WTC11 (cell line): ENCODE data around the gene CAMKMT. TPM values are rescaled to one million over a fixed set of nuclear protein-coding genes. Genes with fewer than 3 reads are reported as not detected.

ENCODE experiments used
- ATAC-seq: fragments of 200-7000 bp; cut with Tn5 transposase; 2 replicates; pipeline ENCODE4 v1.10.0; 2021; ENCODE audit warnings: mild to moderate bottlenecking, moderate library complexity
- CTCF ChIA-PET: fragments of 300-600 bp; sonication (Branson Sonifier 250); formaldehyde crosslinking; loops from one replicate; lab custom pipeline; 2021; ENCODE audit warnings: antibody characterized with exemption; lab: Charles Lee
- POLR2A ChIA-PET: fragments of 350-600 bp; sonication (Branson Sonifier 250); formaldehyde crosslinking; loops from one replicate; lab custom pipeline; 2021; ENCODE audit warnings: antibody characterized with exemption; lab: Charles Lee
- DNase-seq: peaks from one replicate; pipeline ENCODE4 v3.0.0; 2021; ENCODE audit warnings: low spot score
- H3K27ac Mint-ChIP-seq: 2 replicates; pipeline ENCODE4 v1.8.0; 2021; ENCODE audit warnings: mixed read lengths
- H3K27me3 Mint-ChIP-seq: 2 replicates; pipeline ENCODE4 v1.8.0; 2021; ENCODE audit warnings: low read depth, mild to moderate bottlenecking, moderate library complexity, mixed read lengths
- H3K36me3 Mint-ChIP-seq: 2 replicates; pipeline ENCODE4 v1.8.0; 2021; ENCODE audit warnings: mixed read lengths
- H3K4me1 Mint-ChIP-seq: 2 replicates; pipeline ENCODE4 v1.8.0; 2022; ENCODE audit warnings: mixed read lengths
- H3K4me3 Mint-ChIP-seq: 2 replicates; pipeline ENCODE4 v1.8.0; 2021; ENCODE audit warnings: mild to moderate bottlenecking, moderate library complexity, mixed read lengths
- H3K9me3 Mint-ChIP-seq: 2 replicates; pipeline ENCODE4 v1.8.0; 2021; ENCODE audit warnings: mixed read lengths
- AR ChIP-seq: fragments of 250-450 bp; sonication (Bioruptor Pico); IDR thresholded peaks from 2 replicates; pipeline ENCODE4 v1.9.0; 2021; ENCODE audit warnings: mild to moderate bottlenecking
- CREB1 ChIP-seq: sonication (generic); formaldehyde crosslinking; IDR thresholded peaks from 2 replicates; pipeline ENCODE4 v1.8.0; 2023; ENCODE audit warnings: mild to moderate bottlenecking, missing genetic modification reagents
- CTCF ChIP-seq: fragments of 200-600 bp; IDR thresholded peaks from 2 replicates; pipeline ENCODE4 v1.8.0; 2022; ENCODE audit warnings: antibody characterized with exemption
- E2F4 ChIP-seq: sonication (generic); formaldehyde crosslinking; IDR thresholded peaks from 2 replicates; pipeline ENCODE4 v1.8.1; 2022; ENCODE audit warnings: low read depth, mild to moderate bottlenecking, moderate library complexity, missing genetic modification reagents, borderline replicate concordance
- ESRRA ChIP-seq: sonication (generic); formaldehyde crosslinking; IDR thresholded peaks from 2 replicates; pipeline ENCODE4 v1.8.1; 2022; ENCODE audit warnings: mild to moderate bottlenecking, missing genetic modification reagents, borderline replicate concordance
- ETV6 ChIP-seq: sonication (generic); formaldehyde crosslinking; IDR thresholded peaks from 2 replicates; pipeline ENCODE4 v1.8.1; 2022; ENCODE audit warnings: mild to moderate bottlenecking, missing genetic modification reagents
- FOXJ3 ChIP-seq: sonication (generic); formaldehyde crosslinking; IDR thresholded peaks from 2 replicates; pipeline ENCODE4 v1.9.0; 2021; ENCODE audit warnings: missing genetic modification reagents, mild to moderate bottlenecking, borderline replicate concordance
- GTF2I ChIP-seq: fragments of 250-450 bp; sonication (Bioruptor Pico); conservative IDR thresholded peaks from 2 replicates; pipeline ENCODE4 v1.4.0; 2021; ENCODE audit warnings: mild to moderate bottlenecking
- HMGA2 ChIP-seq: fragments of 250-450 bp; sonication (Bioruptor Pico); IDR thresholded peaks from 2 replicates; pipeline ENCODE4 v1.4.0; 2021; ENCODE audit warnings: mild to moderate bottlenecking, moderate library complexity
- IRF2 ChIP-seq: sonication (generic); formaldehyde crosslinking; IDR thresholded peaks from 2 replicates; pipeline ENCODE4 v1.8.0; 2022; ENCODE audit warnings: low read depth, missing genetic modification reagents, borderline replicate concordance
- MAX ChIP-seq: sonication (generic); formaldehyde crosslinking; IDR thresholded peaks from 2 replicates; pipeline ENCODE4 v1.8.0; 2022; ENCODE audit warnings: mild to moderate bottlenecking, missing genetic modification reagents
- MLX ChIP-seq: sonication (generic); formaldehyde crosslinking; IDR thresholded peaks from 2 replicates; pipeline ENCODE4 v1.8.1; 2023; ENCODE audit warnings: mild to moderate bottlenecking, missing genetic modification reagents, moderate library complexity
- PRDM15 ChIP-seq: sonication (generic); formaldehyde crosslinking; IDR thresholded peaks from 2 replicates; pipeline ENCODE4 v1.8.0; 2022; ENCODE audit warnings: missing genetic modification reagents
- PRRX2 ChIP-seq: fragments of 250-450 bp; sonication (Bioruptor Pico); IDR thresholded peaks from 2 replicates; pipeline ENCODE4 v1.8.0; 2021; ENCODE audit warnings: mild to moderate bottlenecking
- RELA ChIP-seq: sonication (generic); formaldehyde crosslinking; IDR thresholded peaks from 2 replicates; pipeline ENCODE4 v1.8.1; 2022; ENCODE audit warnings: missing genetic modification reagents, mild to moderate bottlenecking, borderline replicate concordance
- RORB ChIP-seq: fragments of 250-450 bp; sonication (Bioruptor Pico); IDR thresholded peaks from 2 replicates; pipeline ENCODE4 v1.9.0; 2021; ENCODE audit warnings: mild to moderate bottlenecking
- SMAD4 ChIP-seq: sonication (generic); formaldehyde crosslinking; IDR thresholded peaks from 2 replicates; pipeline ENCODE4 v1.8.0; 2022; ENCODE audit warnings: mild to moderate bottlenecking, missing genetic modification reagents
- SOX15 ChIP-seq: fragments of 250-450 bp; sonication (Bioruptor Pico); IDR thresholded peaks from 2 replicates; pipeline ENCODE4 v1.9.0; 2021; ENCODE audit warnings: mild to moderate bottlenecking
- USF2 ChIP-seq: sonication (generic); formaldehyde crosslinking; IDR thresholded peaks from 2 replicates; pipeline ENCODE4 v1.8.1; 2023; ENCODE audit warnings: mild to moderate bottlenecking, missing genetic modification reagents, moderate library complexity
- ZNF671 ChIP-seq: fragments of 250-450 bp; sonication (Bioruptor Pico); IDR thresholded peaks from 2 replicates; pipeline ENCODE4 v1.8.0; 2021; ENCODE audit warnings: mild to moderate bottlenecking
- total RNA-seq: library from RNA; stranded (reverse); gene quantifications from 3 replicates; pipeline ENCODE4 v1.2.3, GENCODE V29; 2021

The CAMKMT gene
- total RNA-seq, 1 experiment from 2014 or later, result 20.6 TPM

- no peak for TF ChIP-seq USF2
Observed at GRCh38 chr2:44320832-44321231, 40.9 kb upstream of the CAMKMT start (continued).

- ATAC-seq (no peak), DNase-seq (no peak)
- ChIA-PET CTCF (interaction anchor here (1.2 kb wide), 1 partner anchor 444 kb away, joined by 3 read pairs; no protein-coding TSS in a partner anchor), POLR2A (no interaction called here)
- Mint-ChIP-seq H3K4me3 (no peak overlapping the region), H3K9me3 (no peaks in the 10 kb centered on the region), H3K4me1 (no peaks in the 10 kb centered on the region), H3K36me3 (peaks cover 33% of the 10 kb centered on the region), H3K27me3 (no peaks in the 10 kb centered on the region), H3K27ac (no peak overlapping the region)
- no peak for TF ChIP-seq IRF2 (CRISPR knock-in tag)
- TF ChIP-seq ZNF671 (CRISPR knock-in tag), result no peak
- no peak for TF ChIP-seq CTCF
- no peak for TF ChIP-seq MLX (CRISPR knock-in tag)
- TF ChIP-seq ETV6 (CRISPR knock-in tag), result no peak
- no peak for TF ChIP-seq FOXJ3 (CRISPR knock-in tag)
Observed at GRCh38 chr2:44321360-44321759, 40.4 kb upstream of the CAMKMT start.

- Mint-ChIP-seq H3K36me3 (peaks cover 32% of the 10 kb centered on the region), H3K9me3 (no peaks in the 10 kb centered on the region), H3K4me1 (no peaks in the 10 kb centered on the region), H3K27me3 (no peaks in the 10 kb centered on the region), H3K27ac (peak overlapping the region; percentile 65; the same call in 1 of the 2 replicates), H3K4me3 (no peak overlapping the region)
- CTCF ChIA-PET, result interaction anchor here (1.0 kb wide), 1 partner anchor 29 kb away, joined by 3 read pairs; no protein-coding TSS in a partner anchor
- TF ChIP-seq GTF2I (CRISPR knock-in tag) (no peak), CREB1 (no peak), RORB (no peak), PRDM15 (CRISPR knock-in tag) (no peak), E2F4 (CRISPR knock-in tag) (no peak), MAX (CRISPR knock-in tag) (no peak), ESRRA (CRISPR knock-in tag) (no peak), RELA (CRISPR knock-in tag) (no peak), HMGA2 (CRISPR knock-in tag) (no peak), SMAD4 (no peak), ETV6 (CRISPR knock-in tag) (no peak), AR (CRISPR knock-in tag) (no peak), SOX15 (no peak), PRRX2 (CRISPR knock-in tag) (no peak)
- POLR2A ChIA-PET, result no interaction called here
- ATAC-seq (no peak), DNase-seq (no peak)
Observed at GRCh38 chr2:44324971-44325426, 36.7 kb upstream of the CAMKMT start.
